Activated CD8-positive, alpha-beta T cell treated with anti-CD3 and anti-CD28 coated beads for 36 hours (primary cell): Measurements from ENCODE around the gene SLC25A19. TPM values are rescaled to one million over a fixed set of nuclear protein-coding genes. Genes with fewer than 3 reads are reported as not detected.

Experiments used
- ATAC-seq: fragments of 200-7000 bp; cut with Tn5 transposase; one replicate; pipeline ENCODE4 v1.10.0; 2021; ENCODE audit warnings: mild to moderate bottlenecking, moderate library complexity
- CTCF ChIA-PET: fragments of 350-600 bp; sonication (Branson Sonifier 250); formaldehyde crosslinking; loops from one replicate; lab custom pipeline; 2021; ENCODE audit warnings: antibody characterized with exemption; lab: Charles Lee
- POLR2A ChIA-PET: fragments of 350-600 bp; sonication (Branson Sonifier 250); formaldehyde crosslinking; loops from one replicate; lab custom pipeline; 2021; ENCODE audit warnings: antibody characterized with exemption; lab: Charles Lee
- DNase-seq: peaks from one replicate; pipeline ENCODE4 v3.0.0-alpha.2; 2020
- H3K27ac Mint-ChIP-seq: one replicate; pipeline ENCODE4 v1.8.0; 2021; ENCODE audit warnings: mild to moderate bottlenecking, mixed read lengths
- H3K27me3 Mint-ChIP-seq: one replicate; pipeline ENCODE4 v1.8.0; 2021; ENCODE audit warnings: mixed read lengths
- H3K36me3 Mint-ChIP-seq: one replicate; pipeline ENCODE4 v1.8.0; 2021; ENCODE audit warnings: low read depth, mixed read lengths
- H3K4me1 Mint-ChIP-seq: one replicate; pipeline ENCODE4 v1.8.0; 2021; ENCODE audit warnings: low read depth, mixed read lengths
- H3K4me3 Mint-ChIP-seq: one replicate; pipeline ENCODE4 v1.8.0; 2021; ENCODE audit warnings: mild to moderate bottlenecking, moderate library complexity, mixed read lengths
- H3K9me3 Mint-ChIP-seq: one replicate; pipeline ENCODE4 v1.8.0; 2021; ENCODE audit warnings: mixed read lengths
- intact Hi-C: fragments of 100-400 bp; cut with micrococcal nuclease; formaldehyde crosslinking; loops from one replicate; pipeline ENCODE4 v1.10.0; 2022
- total RNA-seq, 2 experiments: library from RNA; stranded (reverse); gene quantifications; one replicate each; pipeline ENCODE4 v1.2.3, GENCODE V29; 2021
- TF ChIP-seq, protein P1 (sequence below): fragments of 200-600 bp; IDR thresholded peaks from one replicate; pipeline ENCODE4 v1.8.0; 2022; ENCODE audit warnings: antibody characterized with exemption, mild to moderate bottlenecking

SLC25A19 gene
- total RNA-seq, 2 experiments from 2014 or later, result 55.1 to 55.2 TPM

- TF ChIP-seq, protein P1, sequence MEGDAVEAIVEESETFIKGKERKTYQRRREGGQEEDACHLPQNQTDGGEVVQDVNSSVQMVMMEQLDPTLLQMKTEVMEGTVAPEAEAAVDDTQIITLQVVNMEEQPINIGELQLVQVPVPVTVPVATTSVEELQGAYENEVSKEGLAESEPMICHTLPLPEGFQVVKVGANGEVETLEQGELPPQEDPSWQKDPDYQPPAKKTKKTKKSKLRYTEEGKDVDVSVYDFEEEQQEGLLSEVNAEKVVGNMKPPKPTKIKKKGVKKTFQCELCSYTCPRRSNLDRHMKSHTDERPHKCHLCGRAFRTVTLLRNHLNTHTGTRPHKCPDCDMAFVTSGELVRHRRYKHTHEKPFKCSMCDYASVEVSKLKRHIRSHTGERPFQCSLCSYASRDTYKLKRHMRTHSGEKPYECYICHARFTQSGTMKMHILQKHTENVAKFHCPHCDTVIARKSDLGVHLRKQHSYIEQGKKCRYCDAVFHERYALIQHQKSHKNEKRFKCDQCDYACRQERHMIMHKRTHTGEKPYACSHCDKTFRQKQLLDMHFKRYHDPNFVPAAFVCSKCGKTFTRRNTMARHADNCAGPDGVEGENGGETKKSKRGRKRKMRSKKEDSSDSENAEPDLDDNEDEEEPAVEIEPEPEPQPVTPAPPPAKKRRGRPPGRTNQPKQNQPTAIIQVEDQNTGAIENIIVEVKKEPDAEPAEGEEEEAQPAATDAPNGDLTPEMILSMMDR, result no peak
- peaks cover 38% of the 10 kb centered on the region for H3K4me1 Mint-ChIP-seq
- no peak overlapping the region for H3K27ac Mint-ChIP-seq
- ATAC-seq (no peak), DNase-seq (no peak)
- peaks cover 35% of the 10 kb centered on the region for H3K36me3 Mint-ChIP-seq
- ChIA-PET CTCF (interaction anchor here (0.8 to 4.8 kb wide), 3 partner anchors 18 to 145 kb away, joined by 3 to 53 read pairs (median 8); no protein-coding TSS in a partner anchor), POLR2A (interaction anchor here (1.5 to 7.2 kb wide), 2 partner anchors 18 to 20 kb away, joined by 4 to 78 read pairs; partner anchors contain the start of gene SLC25A19)
- no peaks in the 10 kb centered on the region for H3K9me3 Mint-ChIP-seq
- H3K27me3 Mint-ChIP-seq, result no peaks in the 10 kb centered on the region
- intact Hi-C loops, result no loop called here
- no peak overlapping the region for H3K4me3 Mint-ChIP-seq
These were observed 21.6 kb downstream of the SLC25A19 start for GRCh38 chr17:75267411-75268232.

- peaks cover 39% of the 10 kb centered on the region for H3K36me3 Mint-ChIP-seq
- H3K9me3 Mint-ChIP-seq, result no peaks in the 10 kb centered on the region
- H3K4me1 Mint-ChIP-seq, result peaks cover 38% of the 10 kb centered on the region
- intact Hi-C loops, result no loop called here
- no peak overlapping the region for H3K4me3 Mint-ChIP-seq
- ChIA-PET POLR2A (interaction anchor here (1.5 kb wide), 1 partner anchor 18 kb away, joined by 4 read pairs; no protein-coding TSS in a partner anchor), CTCF (interaction anchor here (0.7 to 3.3 kb wide), 3 partner anchors 18 to 145 kb away, joined by 3 to 8 read pairs (median 3); partner anchors contain the start of gene SLC25A19)
- TF ChIP-seq, protein P1, result no peak
- peak overlapping the region; percentile 4 for H3K27ac Mint-ChIP-seq
- ATAC-seq, result no peak
- no peaks in the 10 kb centered on the region for H3K27me3 Mint-ChIP-seq
- no peak for DNase-seq
These were observed 22.2 kb downstream of the SLC25A19 start for GRCh38 chr17:75267153-75267410.

- ChIA-PET POLR2A (interaction anchor here (1.5 kb wide), 1 partner anchor 17 kb away, joined by 4 read pairs; no protein-coding TSS in a partner anchor), CTCF (interaction anchor here (0.7 to 3.3 kb wide), 3 partner anchors 17 to 146 kb away, joined by 3 to 8 read pairs (median 3); partner anchors contain the start of gene SLC25A19)
- ATAC-seq, result no peak
- TF ChIP-seq, protein P1, result no peak
- H3K27ac Mint-ChIP-seq, result peak overlapping the region; percentile 4
- no peaks in the 10 kb centered on the region for H3K27me3 Mint-ChIP-seq
- intact Hi-C loops, result no loop called here
- H3K4me3 Mint-ChIP-seq, result no peak overlapping the region
- peaks cover 39% of the 10 kb centered on the region for H3K36me3 Mint-ChIP-seq
- H3K4me1 Mint-ChIP-seq, result peaks cover 35% of the 10 kb centered on the region
- DNase-seq, result no peak
- H3K9me3 Mint-ChIP-seq, result no peaks in the 10 kb centered on the region
These were observed 22.7 kb downstream of the SLC25A19 start for GRCh38 chr17:75266316-75267152.

DNA sequence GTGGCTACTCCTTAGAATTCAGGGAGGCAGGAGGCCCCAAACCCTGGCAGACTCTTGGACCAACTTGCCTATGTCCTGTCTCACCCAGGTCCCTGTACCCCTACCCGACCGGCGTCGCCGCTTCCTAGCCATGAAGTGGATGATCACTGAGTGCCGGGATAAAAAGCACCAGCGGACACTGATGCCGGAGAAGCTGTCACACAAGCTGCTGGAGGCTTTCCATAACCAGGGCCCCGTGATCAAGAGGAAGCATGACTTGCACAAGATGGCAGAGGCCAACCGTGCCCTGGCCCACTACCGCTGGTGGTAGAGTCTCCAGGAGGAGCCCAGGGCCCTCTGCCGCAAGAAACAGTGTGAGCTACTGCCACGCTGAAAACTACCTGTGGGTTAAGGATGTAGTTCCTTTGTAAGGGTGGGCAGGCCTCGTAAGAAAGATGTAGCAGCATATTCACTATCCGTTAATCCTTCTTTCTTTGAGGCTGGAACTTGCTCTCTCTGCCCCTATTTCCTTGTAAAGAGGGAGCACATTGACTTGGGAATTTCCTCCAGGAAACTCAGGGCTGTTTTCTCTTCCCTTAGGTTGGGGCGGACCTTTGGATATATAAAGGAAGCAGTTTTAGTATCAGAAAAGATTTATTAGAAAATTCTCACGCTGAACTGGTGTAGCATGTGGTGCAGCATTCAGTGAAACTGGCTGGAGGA is 23.5 kb downstream of the SLC25A19 start:
- Mint-ChIP-seq H3K27ac (no peak overlapping the region), H3K9me3 (no peaks in the 10 kb centered on the region), H3K4me1 (peaks cover 35% of the 10 kb centered on the region), H3K27me3 (no peaks in the 10 kb centered on the region), H3K4me3 (no peak overlapping the region), H3K36me3 (peaks cover 39% of the 10 kb centered on the region)
- CTCF ChIA-PET, result no interaction called here
- intact Hi-C loops, result no loop called here
- TF ChIP-seq, protein P1, result no peak
- ATAC-seq (no peak), DNase-seq (no peak)
- POLR2A ChIA-PET, result interaction anchor here (0.9 kb wide), 1 partner anchor 20 kb away, joined by 3 read pairs; no protein-coding TSS in a partner anchor
